Fibroblast of skin of scalp (primary cell): ENCODE results near the gene PDE4D.
A peak's percentile ranks its signal among the peaks of the same experiment; 100 is the strongest.

ENCODE experiments used
- DNase-seq: peaks from one replicate; pipeline ENCODE4 v3.0.0-alpha.2; 2013

The PDE4D gene

GRCh38 chr5:59732301-59732700 lies 161.2 kb downstream of the PDE4D start:
- no peak for DNase-seq

GRCh38 chr5:59731809-59732208 lies 161.7 kb downstream of the PDE4D start:
- DNase-seq: no peak

GRCh38 chr5:59729820-59730219 lies 163.7 kb downstream of the PDE4D start:
- DNase-seq: no peak

- DNase-seq: no peak
These were observed 164.2 kb downstream of the PDE4D start for GRCh38 chr5:59729357-59729756.

- DNase-seq: no peak
These were observed 165.2 kb downstream of the PDE4D start for GRCh38 chr5:59728356-59728755.

- no peak for DNase-seq
These were observed 166.3 kb downstream of the PDE4D start for GRCh38 chr5:59727186-59727585.

GRCh38 chr5:59725392-59725767 lies 168.1 kb downstream of the PDE4D start:
- peak; percentile 48 for DNase-seq

GRCh38 chr5:59724482-59725391 lies 168.8 kb downstream of the PDE4D start:
- DNase-seq: peak; percentile 59

GRCh38 chr5:59722874-59723273 lies 170.7 kb downstream of the PDE4D start:
- DNase-seq: no peak

- DNase-seq: no peak
These were observed 171.8 kb downstream of the PDE4D start for GRCh38 chr5:59721741-59722140.

GRCh38 chr5:59720063-59720462 lies 173.5 kb downstream of the PDE4D start:
- no peak for DNase-seq

GRCh38 chr5:59716966-59717500 lies 176.5 kb downstream of the PDE4D start:
- no peak for DNase-seq

- no peak for DNase-seq
These were observed 177.5 kb downstream of the PDE4D start for GRCh38 chr5:59716029-59716428.

GRCh38 chr5:59715228-59715627 lies 178.3 kb downstream of the PDE4D start:
- no peak for DNase-seq

- no peak for DNase-seq
These were observed 180.1 kb downstream of the PDE4D start for GRCh38 chr5:59713498-59713844.

GRCh38 chr5:59712836-59713497 lies 180.6 kb downstream of the PDE4D start:
- DNase-seq: peak; percentile 48

GRCh38 chr5:59711310-59711709 lies 182.2 kb downstream of the PDE4D start:
- DNase-seq: peak; percentile 58

GRCh38 chr5:59709846-59710245 lies 183.7 kb downstream of the PDE4D start:
- peak; percentile 83 for DNase-seq

GRCh38 chr5:59709346-59709821 lies 184.1 kb downstream of the PDE4D start:
- no peak for DNase-seq

- DNase-seq: no peak
These were observed 188.6 kb downstream of the PDE4D start for GRCh38 chr5:59704936-59705335.

GRCh38 chr5:59703789-59704188 lies 189.7 kb downstream of the PDE4D start:
- DNase-seq: no peak

- DNase-seq: no peak
These were observed 195.0 kb downstream of the PDE4D start for GRCh38 chr5:59698207-59699178.
